Thoracic aorta (tissue), 2 donors: ENCODE data around the gene SEZ6. TPM values are rescaled to one million over a fixed set of nuclear protein-coding genes. Genes with fewer than 3 reads are reported as not detected.

Experiments
- ATAC-seq: fragments of 150-250 bp; one replicate; pipeline ENCODE4 v1.8.0; 2017; ENCODE audit warnings: low read depth; ENCODE audit not compliant: insufficient number of reproducible peaks, low FRiP score
- DNase-seq: peaks from one replicate; pipeline ENCODE4 v3.0.0-alpha.2; 2020; ENCODE audit warnings: low spot score
- H3K27ac ChIP-seq, 2 donors: fragments of 200-600 bp; sonication (generic); 1 replicate in 1 of 2; 2 replicates in 1 of 2; pipeline ENCODE4 v1.5.1; 2016; ENCODE audit warnings: mild to moderate bottlenecking in 2 of 2, moderate library complexity in 2 of 2
- H3K27me3 ChIP-seq: fragments of 200-600 bp; sonication (generic); replicated peaks from 2 replicates; pipeline ENCODE4 v1.6.0; 2016; ENCODE audit warnings: mild to moderate bottlenecking; ENCODE audit not compliant: insufficient read depth
- H3K36me3 ChIP-seq: fragments of 200-600 bp; sonication (generic); one replicate; pipeline ENCODE4 v1.5.1; 2016
- H3K4me1 ChIP-seq, 2 donors: fragments of 200-600 bp; sonication (generic); 1 replicate in 1 of 2; 2 replicates in 1 of 2; pipeline versions ENCODE4 v1.5.1 to v1.6.0; 2016; ENCODE audit warnings: low read depth in 2 of 2, mild to moderate bottlenecking in 1 of 2; ENCODE audit not compliant: control insufficient read depth in 1 of 2
- H3K4me3 ChIP-seq: fragments of 200-600 bp; sonication (generic); 2 replicates; pipeline ENCODE4 v1.5.1; 2016; ENCODE audit warnings: mild to moderate bottlenecking
- H3K9me3 ChIP-seq: fragments of 200-600 bp; sonication (generic); 2 replicates; pipeline ENCODE4 v1.5.1; 2016
- CTCF ChIP-seq: fragments of 200-600 bp; sonication (generic); IDR thresholded peaks from one replicate; pipeline ENCODE4 v1.5.1; 2019; ENCODE audit warnings: antibody characterized with exemption
- total RNA-seq, 2 donors: library from RNA; depleted of rRNA; stranded (reverse); fragments of >200 nt; gene quantifications; one replicate each; pipeline versions ENCODE4 v1.1.0 to v1.2.3, GENCODE V29; 2016

Gene SEZ6
- total RNA-seq, 2 donors from 2014 or later, result not detected

- no peak for TF ChIP-seq CTCF
- ATAC-seq (no peak), DNase-seq (no peak)
- Histone ChIP-seq H3K27ac (no peak overlapping the region), H3K4me3 (no peak overlapping the region), H3K4me1 (no peaks in the 10 kb centered on the region), H3K36me3 (no peaks in the 10 kb centered on the region), H3K9me3 (no peaks in the 10 kb centered on the region), H3K27me3 (no peaks in the 10 kb centered on the region)
Observed at GRCh38 chr17:28973425-28973824, 32.4 kb downstream of the SEZ6 start.

- Histone ChIP-seq H3K36me3 (no peaks in the 10 kb centered on the region), H3K4me3 (no peak overlapping the region)
Observed at GRCh38 chr17:28972437-28972836, 33.4 kb downstream of the SEZ6 start.

GRCh38 chr17:28970879-28971278 is 35.0 kb downstream of the SEZ6 start:
- no peak for TF ChIP-seq CTCF
- no peaks in the 10 kb centered on the region for H3K36me3 ChIP-seq
- no peak for ATAC-seq
- no peak for DNase-seq
- no peaks in the 10 kb centered on the region for H3K9me3 ChIP-seq
- no peak overlapping the region for H3K27ac ChIP-seq
- H3K27me3 ChIP-seq, result no peaks in the 10 kb centered on the region
- H3K4me1 ChIP-seq, result no peaks in the 10 kb centered on the region
- no peak overlapping the region for H3K4me3 ChIP-seq

More at GRCh38 chr17:28972437-28972836, 33.4 kb downstream of the SEZ6 start:
- H3K27ac ChIP-seq, result no peak overlapping the region
- DNase-seq (no peak), ATAC-seq (no peak)
- no peaks in the 10 kb centered on the region for H3K9me3 ChIP-seq
- H3K4me1 ChIP-seq, result no peaks in the 10 kb centered on the region
- no peaks in the 10 kb centered on the region for H3K27me3 ChIP-seq
- no peak for TF ChIP-seq CTCF

GRCh38 chr17:28969706-28970393 is 36.0 kb downstream of the SEZ6 start:
- no peaks in the 10 kb centered on the region for H3K27me3 ChIP-seq
- no peak for DNase-seq
- H3K27ac ChIP-seq, result no peak overlapping the region
- no peaks in the 10 kb centered on the region for H3K36me3 ChIP-seq
- TF ChIP-seq CTCF, result no peak
- ATAC-seq, result no peak
- H3K4me1 ChIP-seq, result no peaks in the 10 kb centered on the region
- H3K9me3 ChIP-seq, result no peaks in the 10 kb centered on the region
- no peak overlapping the region for H3K4me3 ChIP-seq

GRCh38 chr17:28968914-28969295 is 36.9 kb downstream of the SEZ6 start:
- DNase-seq, result no peak
- H3K9me3 ChIP-seq, result no peaks in the 10 kb centered on the region
- H3K4me1 ChIP-seq, result no peaks in the 10 kb centered on the region
- no peaks in the 10 kb centered on the region for H3K27me3 ChIP-seq
- H3K4me3 ChIP-seq, result no peak overlapping the region
- no peak for ATAC-seq
- no peak overlapping the region for H3K27ac ChIP-seq
- H3K36me3 ChIP-seq, result no peaks in the 10 kb centered on the region
- no peak for TF ChIP-seq CTCF
